GM12891 (cell line): ENCODE data around the gene NLRP6.

Experiments used
- POLR2A ChIP-seq: IDR thresholded peaks from 2 replicates; pipeline ENCODE4 v1.6.1; 2011; ENCODE audit warnings: low read depth, low read length, control low read depth
- POLR2AphosphoS5 ChIP-seq: IDR thresholded peaks from 2 replicates; pipeline ENCODE4 v1.6.1; 2011; ENCODE audit warnings: low read depth, low read length, control low read depth
- TAF1 ChIP-seq: IDR thresholded peaks from 2 replicates; pipeline ENCODE4 v1.6.1; 2011; ENCODE audit warnings: low read depth, low read length, control low read depth

GRCh38 chr11:304061-304506 is 25.9 kb downstream of the NLRP6 start:
- TF ChIP-seq TAF1 = no peak
- no peak for TF ChIP-seq POLR2A
- TF ChIP-seq POLR2AphosphoS5 = no peak
